ENCODE results near the gene CCDC85B.

CCDC85B gene

GRCh38 chr11:65900125-65900898, 9.8 kb downstream of the CCDC85B start, which contains the start of gene FOSL1:
FOSL1 (minus strand) TSS chr11:65900388; CDS start chr11:65900339, 49 bp downstream.
- DNase-seq (peak; percentile 63), ATAC-seq (ENCODE audit: insufficient read depth, low read depth) (peak; percentile 70)
- Histone ChIP-seq H3K36me3 (ENCODE audit: insufficient read depth, low read length) (no peaks in the 10 kb centered on the region), H4K20me1 (ENCODE audit: insufficient read depth, low read length) (0 out of 2 replicates have a peak, but pooled peaks cover 5% of the 10 kb centered on the region), H2AFZ (ENCODE audit: low read depth, low read length) (peak within 1 kb of the TSS; percentile 41), H3K4me3 (ENCODE audit: low read depth in 1 of 2, low read length in 2 of 2) (peak within 1 kb of the TSS in 1 of 2 experiments; percentile 53; a peak in 2 of 4 replicates), H3K4me1 (ENCODE audit: insufficient read depth, low read length) (peaks cover 23% of the 10 kb centered on the region), H3K79me2 (ENCODE audit: insufficient read depth, low read length) (no peaks in the 10 kb centered on the region), H3K9me3 (ENCODE audit: insufficient read depth, low read length, severe bottlenecking) (no peaks in the 10 kb centered on the region), H3K4me2 (ENCODE audit: insufficient read depth, low read length) (peak within 1 kb of the TSS; percentile 69), H3K27ac (ENCODE audit: low read length) (no peak within 1 kb of the TSS), H3K27me3 (ENCODE audit: insufficient read depth, low read length, poor library complexity) (peaks cover 46% of the 10 kb centered on the region), H3K9ac (ENCODE audit: low read depth, low read length) (peak within 1 kb of the TSS; percentile 43)
- TF ChIP-seq EZH2 (IDR thresholded peaks at IDR 0.05; ENCODE audit: borderline replicate concordance, low read depth, low read length, severe bottlenecking) = peak; percentile 90
- TF ChIP-seq, protein P1, sequence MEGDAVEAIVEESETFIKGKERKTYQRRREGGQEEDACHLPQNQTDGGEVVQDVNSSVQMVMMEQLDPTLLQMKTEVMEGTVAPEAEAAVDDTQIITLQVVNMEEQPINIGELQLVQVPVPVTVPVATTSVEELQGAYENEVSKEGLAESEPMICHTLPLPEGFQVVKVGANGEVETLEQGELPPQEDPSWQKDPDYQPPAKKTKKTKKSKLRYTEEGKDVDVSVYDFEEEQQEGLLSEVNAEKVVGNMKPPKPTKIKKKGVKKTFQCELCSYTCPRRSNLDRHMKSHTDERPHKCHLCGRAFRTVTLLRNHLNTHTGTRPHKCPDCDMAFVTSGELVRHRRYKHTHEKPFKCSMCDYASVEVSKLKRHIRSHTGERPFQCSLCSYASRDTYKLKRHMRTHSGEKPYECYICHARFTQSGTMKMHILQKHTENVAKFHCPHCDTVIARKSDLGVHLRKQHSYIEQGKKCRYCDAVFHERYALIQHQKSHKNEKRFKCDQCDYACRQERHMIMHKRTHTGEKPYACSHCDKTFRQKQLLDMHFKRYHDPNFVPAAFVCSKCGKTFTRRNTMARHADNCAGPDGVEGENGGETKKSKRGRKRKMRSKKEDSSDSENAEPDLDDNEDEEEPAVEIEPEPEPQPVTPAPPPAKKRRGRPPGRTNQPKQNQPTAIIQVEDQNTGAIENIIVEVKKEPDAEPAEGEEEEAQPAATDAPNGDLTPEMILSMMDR (IDR thresholded peaks at IDR 0.05; ENCODE audit: borderline replicate concordance, extremely low read depth, low read length, poor library complexity, severe bottlenecking) = no peak

- DNase-seq (no peak), ATAC-seq (ENCODE audit: insufficient read depth, low read depth) (no peak)
- Histone ChIP-seq H3K4me2 (ENCODE audit: insufficient read depth, low read length) (no peak overlapping the region), H2AFZ (ENCODE audit: low read depth, low read length) (no peak overlapping the region), H3K9ac (ENCODE audit: low read depth, low read length) (no peak overlapping the region), H3K79me2 (ENCODE audit: insufficient read depth, low read length) (no peaks in the 10 kb centered on the region), H3K27ac (ENCODE audit: low read length) (no peak overlapping the region), H3K9me3 (ENCODE audit: insufficient read depth, low read length, severe bottlenecking) (no peaks in the 10 kb centered on the region), H3K27me3 (ENCODE audit: insufficient read depth, low read length, poor library complexity) (peaks cover 46% of the 10 kb centered on the region), H3K4me1 (ENCODE audit: insufficient read depth, low read length) (peaks cover 23% of the 10 kb centered on the region), H4K20me1 (ENCODE audit: insufficient read depth, low read length) (0 out of 2 replicates have a peak, but pooled peaks cover 5% of the 10 kb centered on the region), H3K4me3 (ENCODE audit: low read depth in 1 of 2, low read length in 2 of 2) (no peak overlapping the region), H3K36me3 (ENCODE audit: insufficient read depth, low read length) (no peaks in the 10 kb centered on the region)
- no peak for TF ChIP-seq EZH2 (IDR thresholded peaks at IDR 0.05; ENCODE audit: borderline replicate concordance, low read depth, low read length, severe bottlenecking)
- TF ChIP-seq, protein P1 (IDR thresholded peaks at IDR 0.05; ENCODE audit: borderline replicate concordance, extremely low read depth, low read length, poor library complexity, severe bottlenecking) = no peak
Observed at GRCh38 chr11:65900899-65901180, 10.4 kb downstream of the CCDC85B start.

DNA sequence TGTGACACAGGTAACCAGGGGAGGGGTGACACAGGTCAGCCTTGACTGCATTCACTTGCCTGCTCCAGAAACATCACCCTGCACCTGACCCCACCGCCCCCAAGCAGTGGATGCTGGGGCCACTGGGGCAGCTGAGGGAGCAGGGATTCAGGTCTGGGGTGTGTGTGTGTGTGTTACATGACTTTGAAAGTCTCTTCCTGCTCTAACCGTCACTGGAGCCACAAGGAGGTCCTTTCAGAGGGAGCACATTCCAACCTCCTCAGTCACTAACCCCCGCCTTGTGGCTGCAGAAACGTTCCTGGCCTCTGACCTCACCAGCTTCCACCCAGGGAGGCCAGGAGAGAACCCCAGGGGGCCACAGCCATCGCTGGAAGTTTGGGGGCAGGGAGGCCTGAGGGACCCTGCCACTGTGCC, 12.6 kb downstream of the CCDC85B start:
- Histone ChIP-seq H3K9ac (ENCODE audit: low read depth, low read length) (no peak overlapping the region), H3K36me3 (ENCODE audit: insufficient read depth, low read length) (no peaks in the 10 kb centered on the region), H2AFZ (ENCODE audit: low read depth, low read length) (no peak overlapping the region), H3K79me2 (ENCODE audit: insufficient read depth, low read length) (no peaks in the 10 kb centered on the region), H3K4me1 (ENCODE audit: insufficient read depth, low read length) (peaks cover 23% of the 10 kb centered on the region), H3K27ac (ENCODE audit: low read length) (no peak overlapping the region), H3K27me3 (ENCODE audit: insufficient read depth, low read length, poor library complexity) (peaks cover 47% of the 10 kb centered on the region), H3K4me2 (ENCODE audit: insufficient read depth, low read length) (no peak overlapping the region), H3K4me3 (ENCODE audit: low read depth in 1 of 2, low read length in 2 of 2) (no peak overlapping the region), H3K9me3 (ENCODE audit: insufficient read depth, low read length, severe bottlenecking) (no peaks in the 10 kb centered on the region), H4K20me1 (ENCODE audit: insufficient read depth, low read length) (0 out of 2 replicates have a peak, but pooled peaks cover 5% of the 10 kb centered on the region)
- DNase-seq (no peak), ATAC-seq (ENCODE audit: insufficient read depth, low read depth) (no peak)
- TF ChIP-seq EZH2 (IDR thresholded peaks at IDR 0.05; ENCODE audit: borderline replicate concordance, low read depth, low read length, severe bottlenecking) = no peak
- TF ChIP-seq, protein P1 (IDR thresholded peaks at IDR 0.05; ENCODE audit: borderline replicate concordance, extremely low read depth, low read length, poor library complexity, severe bottlenecking) = no peak
